ENCODE results near the gene PRSS36. TPM values are rescaled to one million over a fixed set of nuclear protein-coding genes. Genes with fewer than 3 reads are reported as not detected.

PRSS36 gene
- total and polyA plus RNA-seq, 9 of the 15 experiments (the other 6 are each of a cell fraction or from before 2014, with no cell fraction given) = 0.09 to 1.2 (median 0.54) TPM; not detected in 2

DNA sequence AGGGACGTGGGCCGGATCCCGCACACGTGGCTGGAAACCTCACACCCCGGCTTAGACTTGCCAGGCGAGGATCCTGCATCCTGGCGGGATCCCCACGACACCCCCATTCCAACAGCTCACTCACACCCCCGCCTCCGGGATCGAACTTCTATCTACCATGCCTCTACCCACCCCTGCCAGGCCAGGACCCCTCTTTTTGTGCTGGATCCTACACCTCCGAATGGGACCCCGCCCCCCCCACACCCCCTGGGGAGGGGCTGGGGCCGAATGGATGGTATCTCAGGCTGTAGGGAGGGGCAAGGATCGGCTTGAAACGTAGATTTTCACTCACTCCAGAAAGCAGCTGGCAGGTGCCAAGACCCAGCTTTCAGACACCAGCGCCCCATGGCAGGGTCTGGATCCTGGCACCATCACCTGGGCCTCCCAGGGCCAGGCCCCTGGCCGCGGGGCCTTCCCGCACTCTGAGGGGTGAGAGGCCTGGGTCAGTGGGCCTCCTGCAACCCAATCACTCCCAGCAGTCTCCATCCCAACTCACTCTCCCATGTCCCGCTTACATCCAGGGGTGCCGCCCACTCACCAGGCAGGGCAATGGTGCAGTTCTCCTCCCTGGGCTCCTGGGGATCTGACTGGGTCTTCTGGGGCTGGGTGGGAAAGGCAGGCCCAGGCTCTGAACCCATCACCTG is 6.7 kb downstream of the PRSS36 start (continued):
- TF ChIP-seq, protein P1, sequence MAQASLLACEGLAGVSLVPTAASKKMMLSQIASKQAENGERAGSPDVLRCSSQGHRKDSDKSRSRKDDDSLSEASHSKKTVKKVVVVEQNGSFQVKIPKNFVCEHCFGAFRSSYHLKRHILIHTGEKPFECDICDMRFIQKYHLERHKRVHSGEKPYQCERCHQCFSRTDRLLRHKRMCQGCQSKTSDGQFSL (CRISPR knock-in tag; IDR thresholded peaks at IDR 0.05) = peak; percentile 74
- TF ChIP-seq, protein P1 (tag; IDR thresholded peaks at IDR 0.05) = no peak
- TF ChIP-seq COPS2 (conservative IDR thresholded peaks at IDR 0.05) = no peak
- TF ChIP-seq SNRNP70 (optimal IDR thresholded peaks at IDR 0.05; ENCODE audit: low read depth, low read length) = no peak
- TF ChIP-seq, protein P2, sequence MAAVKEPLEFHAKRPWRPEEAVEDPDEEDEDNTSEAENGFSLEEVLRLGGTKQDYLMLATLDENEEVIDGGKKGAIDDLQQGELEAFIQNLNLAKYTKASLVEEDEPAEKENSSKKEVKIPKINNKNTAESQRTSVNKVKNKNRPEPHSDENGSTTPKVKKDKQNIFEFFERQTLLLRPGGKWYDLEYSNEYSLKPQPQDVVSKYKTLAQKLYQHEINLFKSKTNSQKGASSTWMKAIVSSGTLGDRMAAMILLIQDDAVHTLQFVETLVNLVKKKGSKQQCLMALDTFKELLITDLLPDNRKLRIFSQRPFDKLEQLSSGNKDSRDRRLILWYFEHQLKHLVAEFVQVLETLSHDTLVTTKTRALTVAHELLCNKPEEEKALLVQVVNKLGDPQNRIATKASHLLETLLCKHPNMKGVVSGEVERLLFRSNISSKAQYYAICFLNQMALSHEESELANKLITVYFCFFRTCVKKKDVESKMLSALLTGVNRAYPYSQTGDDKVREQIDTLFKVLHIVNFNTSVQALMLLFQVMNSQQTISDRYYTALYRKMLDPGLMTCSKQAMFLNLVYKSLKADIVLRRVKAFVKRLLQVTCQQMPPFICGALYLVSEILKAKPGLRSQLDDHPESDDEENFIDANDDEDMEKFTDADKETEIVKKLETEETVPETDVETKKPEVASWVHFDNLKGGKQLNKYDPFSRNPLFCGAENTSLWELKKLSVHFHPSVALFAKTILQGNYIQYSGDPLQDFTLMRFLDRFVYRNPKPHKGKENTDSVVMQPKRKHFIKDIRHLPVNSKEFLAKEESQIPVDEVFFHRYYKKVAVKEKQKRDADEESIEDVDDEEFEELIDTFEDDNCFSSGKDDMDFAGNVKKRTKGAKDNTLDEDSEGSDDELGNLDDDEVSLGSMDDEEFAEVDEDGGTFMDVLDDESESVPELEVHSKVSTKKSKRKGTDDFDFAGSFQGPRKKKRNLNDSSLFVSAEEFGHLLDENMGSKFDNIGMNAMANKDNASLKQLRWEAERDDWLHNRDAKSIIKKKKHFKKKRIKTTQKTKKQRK (IDR thresholded peaks at IDR 0.05; ENCODE audit: borderline replicate concordance, low read depth, low read length) = no peak
- TF ChIP-seq, protein P3, sequence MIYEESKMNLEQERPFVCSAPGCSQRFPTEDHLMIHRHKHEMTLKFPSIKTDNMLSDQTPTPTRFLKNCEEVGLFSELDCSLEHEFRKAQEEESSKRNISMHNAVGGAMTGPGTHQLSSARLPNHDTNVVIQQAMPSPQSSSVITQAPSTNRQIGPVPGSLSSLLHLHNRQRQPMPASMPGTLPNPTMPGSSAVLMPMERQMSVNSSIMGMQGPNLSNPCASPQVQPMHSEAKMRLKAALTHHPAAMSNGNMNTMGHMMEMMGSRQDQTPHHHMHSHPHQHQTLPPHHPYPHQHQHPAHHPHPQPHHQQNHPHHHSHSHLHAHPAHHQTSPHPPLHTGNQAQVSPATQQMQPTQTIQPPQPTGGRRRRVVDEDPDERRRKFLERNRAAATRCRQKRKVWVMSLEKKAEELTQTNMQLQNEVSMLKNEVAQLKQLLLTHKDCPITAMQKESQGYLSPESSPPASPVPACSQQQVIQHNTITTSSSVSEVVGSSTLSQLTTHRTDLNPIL (CRISPR knock-in tag; IDR thresholded peaks at IDR 0.05) = no peak
- TF ChIP-seq, protein P4, sequence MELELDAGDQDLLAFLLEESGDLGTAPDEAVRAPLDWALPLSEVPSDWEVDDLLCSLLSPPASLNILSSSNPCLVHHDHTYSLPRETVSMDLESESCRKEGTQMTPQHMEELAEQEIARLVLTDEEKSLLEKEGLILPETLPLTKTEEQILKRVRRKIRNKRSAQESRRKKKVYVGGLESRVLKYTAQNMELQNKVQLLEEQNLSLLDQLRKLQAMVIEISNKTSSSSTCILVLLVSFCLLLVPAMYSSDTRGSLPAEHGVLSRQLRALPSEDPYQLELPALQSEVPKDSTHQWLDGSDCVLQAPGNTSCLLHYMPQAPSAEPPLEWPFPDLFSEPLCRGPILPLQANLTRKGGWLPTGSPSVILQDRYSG (tag; conservative IDR thresholded peaks at IDR 0.05; ENCODE audit: low read depth) = no peak
- no peak for TF ChIP-seq GTF2A2 (tag; IDR thresholded peaks at IDR 0.05)
- TF ChIP-seq, protein P5, sequence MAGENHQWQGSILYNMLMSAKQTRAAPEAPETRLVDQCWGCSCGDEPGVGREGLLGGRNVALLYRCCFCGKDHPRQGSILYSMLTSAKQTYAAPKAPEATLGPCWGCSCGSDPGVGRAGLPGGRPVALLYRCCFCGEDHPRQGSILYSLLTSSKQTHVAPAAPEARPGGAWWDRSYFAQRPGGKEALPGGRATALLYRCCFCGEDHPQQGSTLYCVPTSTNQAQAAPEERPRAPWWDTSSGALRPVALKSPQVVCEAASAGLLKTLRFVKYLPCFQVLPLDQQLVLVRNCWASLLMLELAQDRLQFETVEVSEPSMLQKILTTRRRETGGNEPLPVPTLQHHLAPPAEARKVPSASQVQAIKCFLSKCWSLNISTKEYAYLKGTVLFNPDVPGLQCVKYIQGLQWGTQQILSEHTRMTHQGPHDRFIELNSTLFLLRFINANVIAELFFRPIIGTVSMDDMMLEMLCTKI (IDR thresholded peaks at IDR 0.05; ENCODE audit: partially characterized antibody) = no peak

All from K562 (cell line).